HEK293 (cell line): ENCODE results near the gene NABP2.

Experiments
- GLIS2 ChIP-seq: fragments of 450-650 bp; formaldehyde crosslinking; IDR thresholded peaks from 2 replicates; pipeline ENCODE4 v1.5.1; 2016; ENCODE audit warnings: missing biosample characterization, missing genetic modification characterization
- KLF10 ChIP-seq: fragments of 450-650 bp; IDR thresholded peaks from 2 replicates; pipeline ENCODE4 v1.5.1; 2018; ENCODE audit warnings: missing biosample characterization, mild to moderate bottlenecking, missing genetic modification characterization
- SALL2 ChIP-seq: fragments of 450-650 bp; formaldehyde crosslinking; IDR thresholded peaks from 2 replicates; pipeline ENCODE4 v1.5.0; 2017; ENCODE audit warnings: missing biosample characterization, mild to moderate bottlenecking, missing genetic modification characterization, borderline replicate concordance
- ZBTB21 ChIP-seq: fragments of 450-650 bp; formaldehyde crosslinking; IDR thresholded peaks from 2 replicates; pipeline ENCODE4 v1.5.1; 2017; ENCODE audit warnings: missing biosample characterization, missing genetic modification characterization
- ZBTB8A ChIP-seq: fragments of 450-650 bp; formaldehyde crosslinking; IDR thresholded peaks from 2 replicates; pipeline ENCODE4 v1.5.1; 2016; ENCODE audit warnings: missing biosample characterization, missing genetic modification characterization
- ZFP37 ChIP-seq: fragments of 450-650 bp; formaldehyde crosslinking; IDR thresholded peaks from 2 replicates; pipeline ENCODE4 v1.5.1; 2016; ENCODE audit warnings: missing biosample characterization, missing genetic modification characterization
- ZFP69B ChIP-seq: fragments of 450-650 bp; formaldehyde crosslinking; IDR thresholded peaks from 2 replicates; pipeline ENCODE4 v1.5.1; 2016; ENCODE audit warnings: missing biosample characterization, missing genetic modification characterization
- ZNF121 ChIP-seq: fragments of 450-650 bp; formaldehyde crosslinking; IDR thresholded peaks from 2 replicates; pipeline ENCODE4 v1.5.1; 2016; ENCODE audit warnings: missing biosample characterization, missing genetic modification characterization
- ZNF138 ChIP-seq: fragments of 450-650 bp; formaldehyde crosslinking; IDR thresholded peaks from 2 replicates; pipeline ENCODE4 v1.5.1; 2016; ENCODE audit warnings: missing biosample characterization, missing genetic modification characterization, borderline replicate concordance
- ZNF146 ChIP-seq: fragments of 450-650 bp; formaldehyde crosslinking; IDR thresholded peaks from 2 replicates; pipeline ENCODE4 v1.5.1; 2016; ENCODE audit warnings: missing biosample characterization, missing genetic modification characterization
- ZNF148 ChIP-seq: fragments of 450-650 bp; formaldehyde crosslinking; IDR thresholded peaks from 2 replicates; pipeline ENCODE4 v1.5.0; 2017; ENCODE audit warnings: missing biosample characterization, missing genetic modification characterization, borderline replicate concordance
- ZNF155 ChIP-seq: fragments of 450-650 bp; formaldehyde crosslinking; IDR thresholded peaks from 2 replicates; pipeline ENCODE4 v1.5.1; 2016; ENCODE audit warnings: missing biosample characterization, missing genetic modification characterization
- ZNF24 ChIP-seq: fragments of 450-650 bp; formaldehyde crosslinking; IDR thresholded peaks from 2 replicates; pipeline ENCODE4 v1.5.1; 2016; ENCODE audit warnings: missing biosample characterization, missing genetic modification characterization
- ZNF280D ChIP-seq: fragments of 450-650 bp; formaldehyde crosslinking; IDR thresholded peaks from 2 replicates; pipeline ENCODE4 v1.5.1; 2016; ENCODE audit warnings: missing biosample characterization, missing genetic modification characterization
- ZNF362 ChIP-seq: fragments of 450-650 bp; formaldehyde crosslinking; IDR thresholded peaks from 2 replicates; pipeline ENCODE4 v1.5.1; 2016; ENCODE audit warnings: missing biosample characterization, missing genetic modification characterization
- ZNF394 ChIP-seq: fragments of 450-650 bp; formaldehyde crosslinking; IDR thresholded peaks from 2 replicates; pipeline ENCODE4 v1.5.1; 2016; ENCODE audit warnings: missing biosample characterization, missing genetic modification characterization, mild to moderate bottlenecking, moderate library complexity, borderline replicate concordance
- ZNF501 ChIP-seq: fragments of 450-650 bp; formaldehyde crosslinking; IDR thresholded peaks from 2 replicates; pipeline ENCODE4 v1.5.1; 2016; ENCODE audit warnings: missing biosample characterization, missing genetic modification characterization
- ZNF580 ChIP-seq: fragments of 450-650 bp; formaldehyde crosslinking; IDR thresholded peaks from 2 replicates; pipeline ENCODE4 v1.5.1; 2016; ENCODE audit warnings: missing biosample characterization, missing genetic modification characterization
- ZNF596 ChIP-seq: fragments of 450-650 bp; IDR thresholded peaks from 2 replicates; pipeline ENCODE4 v1.5.0; 2018; ENCODE audit warnings: missing biosample characterization, mild to moderate bottlenecking, missing genetic modification characterization, moderate library complexity
- ZNF624 ChIP-seq: fragments of 450-650 bp; formaldehyde crosslinking; IDR thresholded peaks from 2 replicates; pipeline ENCODE4 v1.5.1; 2017; ENCODE audit warnings: missing biosample characterization, missing genetic modification characterization
- ZNF626 ChIP-seq: fragments of 450-650 bp; sonication (Bioruptor Pico); formaldehyde crosslinking; IDR thresholded peaks from 2 replicates; pipeline ENCODE4 v1.5.1; 2018; ENCODE audit warnings: missing biosample characterization, missing genetic modification characterization, inconsistent platforms
- ZNF629 ChIP-seq: fragments of 450-650 bp; formaldehyde crosslinking; IDR thresholded peaks from 2 replicates; pipeline ENCODE4 v1.5.1; 2017; ENCODE audit warnings: missing biosample characterization, missing genetic modification characterization
- TF ChIP-seq, protein P1 (sequence below): fragments of 450-650 bp; formaldehyde crosslinking; IDR thresholded peaks from 2 replicates; pipeline ENCODE4 v1.5.1; 2017; ENCODE audit warnings: missing biosample characterization, mild to moderate bottlenecking, missing genetic modification characterization, moderate library complexity
- TF ChIP-seq, protein P2 (sequence below): fragments of 450-650 bp; formaldehyde crosslinking; IDR thresholded peaks from 2 replicates; pipeline ENCODE4 v1.5.1; 2016; ENCODE audit warnings: missing biosample characterization, missing genetic modification characterization, borderline replicate concordance
- TF ChIP-seq, protein P3 (sequence below): fragments of 450-650 bp; formaldehyde crosslinking; IDR thresholded peaks from 2 replicates; pipeline ENCODE4 v1.5.1; 2017; ENCODE audit warnings: missing biosample characterization, missing genetic modification characterization

NABP2 gene

DNA sequence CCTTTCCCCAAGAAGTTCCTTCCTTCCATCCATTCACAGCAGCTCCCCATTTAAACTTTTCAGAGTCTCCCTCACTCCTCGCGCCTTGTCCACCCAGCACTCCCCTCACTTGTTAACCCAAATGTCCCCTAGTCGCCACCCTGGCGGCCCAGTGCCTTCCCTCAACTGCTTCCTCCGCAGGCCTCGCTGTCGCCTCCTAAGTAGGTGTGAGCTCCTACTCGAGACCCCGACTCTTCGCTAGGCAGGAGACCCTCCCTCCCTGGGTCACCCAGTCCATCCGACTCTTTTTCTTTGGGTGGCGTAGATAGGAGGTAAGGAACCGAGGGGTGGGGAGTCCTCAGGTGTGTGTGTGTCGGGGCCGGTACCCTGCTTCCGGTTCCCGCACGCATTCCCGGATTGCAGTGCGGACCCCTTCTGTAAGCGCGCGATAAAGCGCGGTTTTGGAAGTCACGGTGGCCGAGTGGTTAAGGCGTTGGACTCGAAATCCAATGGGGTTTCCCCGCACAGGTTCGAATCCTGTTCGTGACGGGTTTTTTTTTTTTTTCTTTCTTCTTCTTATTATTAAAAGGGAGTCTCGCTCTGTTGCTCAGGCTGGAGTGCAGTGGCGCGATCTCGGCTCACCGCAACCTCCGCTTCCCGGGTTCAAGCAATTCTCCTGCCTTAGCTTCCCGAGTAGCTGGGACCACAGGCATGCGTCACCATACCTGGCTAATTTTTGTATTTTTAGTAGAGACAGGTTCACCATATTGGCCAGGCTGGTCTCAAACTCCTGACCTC is 34.0 kb upstream of the NABP2 start (continued):
- TF ChIP-seq ZNF148 (tag by site-specific recombination) = no peak
- peak; percentile 94 for TF ChIP-seq ZNF501
- peak; percentile 76 for TF ChIP-seq GLIS2 (tag by site-specific recombination)
- no peak for TF ChIP-seq ZNF146
- TF ChIP-seq ZBTB21 (tag by site-specific recombination) = peak; percentile 72
- TF ChIP-seq ZNF280D (tag by site-specific recombination) = peak; percentile 62; the same call in 1 of the 2 replicates
- TF ChIP-seq ZNF626 (tag by site-specific recombination) = no peak
- TF ChIP-seq ZNF362 (tag by site-specific recombination) = peak; percentile 96
- TF ChIP-seq ZNF394 (tag by site-specific recombination) = peak; percentile 56; the same call in 1 of the 2 replicates
- peak; percentile 74 for TF ChIP-seq ZFP37
- TF ChIP-seq ZNF580 (tag by site-specific recombination) = peak; percentile 93
- TF ChIP-seq ZNF121 (tag by site-specific recombination) = peak; percentile 99
- TF ChIP-seq ZBTB8A (tag by site-specific recombination) = peak; percentile 70
- TF ChIP-seq ZNF629 = peak; percentile 80
- TF ChIP-seq, protein P1, sequence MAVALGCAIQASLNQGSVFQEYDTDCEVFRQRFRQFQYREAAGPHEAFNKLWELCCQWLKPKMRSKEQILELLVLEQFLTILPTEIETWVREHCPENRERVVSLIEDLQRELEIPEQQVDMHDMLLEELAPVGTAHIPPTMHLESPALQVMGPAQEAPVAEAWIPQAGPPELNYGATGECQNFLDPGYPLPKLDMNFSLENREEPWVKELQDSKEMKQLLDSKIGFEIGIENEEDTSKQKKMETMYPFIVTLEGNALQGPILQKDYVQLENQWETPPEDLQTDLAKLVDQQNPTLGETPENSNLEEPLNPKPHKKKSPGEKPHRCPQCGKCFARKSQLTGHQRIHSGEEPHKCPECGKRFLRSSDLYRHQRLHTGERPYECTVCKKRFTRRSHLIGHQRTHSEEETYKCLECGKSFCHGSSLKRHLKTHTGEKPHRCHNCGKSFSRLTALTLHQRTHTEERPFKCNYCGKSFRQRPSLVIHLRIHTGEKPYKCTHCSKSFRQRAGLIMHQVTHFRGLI = no peak
- TF ChIP-seq, protein P2, sequence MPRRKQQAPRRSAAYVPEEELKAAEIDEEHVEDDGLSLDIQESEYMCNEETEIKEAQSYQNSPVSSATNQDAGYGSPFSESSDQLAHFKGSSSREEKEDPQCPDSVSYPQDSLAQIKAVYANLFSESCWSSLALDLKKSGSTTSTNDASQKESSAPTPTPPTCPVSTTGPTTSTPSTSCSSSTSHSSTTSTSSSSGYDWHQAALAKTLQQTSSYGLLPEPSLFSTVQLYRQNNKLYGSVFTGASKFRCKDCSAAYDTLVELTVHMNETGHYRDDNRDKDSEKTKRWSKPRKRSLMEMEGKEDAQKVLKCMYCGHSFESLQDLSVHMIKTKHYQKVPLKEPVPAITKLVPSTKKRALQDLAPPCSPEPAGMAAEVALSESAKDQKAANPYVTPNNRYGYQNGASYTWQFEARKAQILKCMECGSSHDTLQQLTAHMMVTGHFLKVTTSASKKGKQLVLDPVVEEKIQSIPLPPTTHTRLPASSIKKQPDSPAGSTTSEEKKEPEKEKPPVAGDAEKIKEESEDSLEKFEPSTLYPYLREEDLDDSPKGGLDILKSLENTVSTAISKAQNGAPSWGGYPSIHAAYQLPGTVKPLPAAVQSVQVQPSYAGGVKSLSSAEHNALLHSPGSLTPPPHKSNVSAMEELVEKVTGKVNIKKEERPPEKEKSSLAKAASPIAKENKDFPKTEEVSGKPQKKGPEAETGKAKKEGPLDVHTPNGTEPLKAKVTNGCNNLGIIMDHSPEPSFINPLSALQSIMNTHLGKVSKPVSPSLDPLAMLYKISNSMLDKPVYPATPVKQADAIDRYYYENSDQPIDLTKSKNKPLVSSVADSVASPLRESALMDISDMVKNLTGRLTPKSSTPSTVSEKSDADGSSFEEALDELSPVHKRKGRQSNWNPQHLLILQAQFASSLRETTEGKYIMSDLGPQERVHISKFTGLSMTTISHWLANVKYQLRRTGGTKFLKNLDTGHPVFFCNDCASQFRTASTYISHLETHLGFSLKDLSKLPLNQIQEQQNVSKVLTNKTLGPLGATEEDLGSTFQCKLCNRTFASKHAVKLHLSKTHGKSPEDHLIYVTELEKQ = peak; percentile 49; the same call in 1 of the 2 replicates
- peak; percentile 89 for TF ChIP-seq ZFP69B
- TF ChIP-seq SALL2 = no peak; the same call in 1 of the 2 replicates
- TF ChIP-seq, protein P3, sequence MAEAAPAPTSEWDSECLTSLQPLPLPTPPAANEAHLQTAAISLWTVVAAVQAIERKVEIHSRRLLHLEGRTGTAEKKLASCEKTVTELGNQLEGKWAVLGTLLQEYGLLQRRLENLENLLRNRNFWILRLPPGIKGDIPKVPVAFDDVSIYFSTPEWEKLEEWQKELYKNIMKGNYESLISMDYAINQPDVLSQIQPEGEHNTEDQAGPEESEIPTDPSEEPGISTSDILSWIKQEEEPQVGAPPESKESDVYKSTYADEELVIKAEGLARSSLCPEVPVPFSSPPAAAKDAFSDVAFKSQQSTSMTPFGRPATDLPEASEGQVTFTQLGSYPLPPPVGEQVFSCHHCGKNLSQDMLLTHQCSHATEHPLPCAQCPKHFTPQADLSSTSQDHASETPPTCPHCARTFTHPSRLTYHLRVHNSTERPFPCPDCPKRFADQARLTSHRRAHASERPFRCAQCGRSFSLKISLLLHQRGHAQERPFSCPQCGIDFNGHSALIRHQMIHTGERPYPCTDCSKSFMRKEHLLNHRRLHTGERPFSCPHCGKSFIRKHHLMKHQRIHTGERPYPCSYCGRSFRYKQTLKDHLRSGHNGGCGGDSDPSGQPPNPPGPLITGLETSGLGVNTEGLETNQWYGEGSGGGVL (tag by site-specific recombination) = no peak; the same call in 1 of the 2 replicates
- TF ChIP-seq KLF10 (tag by site-specific recombination) = peak; percentile 68
- TF ChIP-seq ZNF596 (tag by site-specific recombination) = no peak
- TF ChIP-seq ZNF155 (tag by site-specific recombination) = no peak
- TF ChIP-seq ZNF24 (tag by site-specific recombination) = peak; percentile 92
- no peak for TF ChIP-seq ZNF138
- 0 out of 2 replicates have a peak, but pooled peaks have one; percentile 25 for TF ChIP-seq ZNF624
